HL-60/S4 treated with retinoic acid at 250 ng/mL for 4 days and 3 days (cell line): ENCODE results near the gene LAMA2.

Source experiments
- in situ Hi-C: fragments of 300-500 bp; cut with MboI; formaldehyde crosslinking; loops from 2 replicates; pipeline ENCODE4 v1.7.0; 2022; ENCODE audit warnings: low sequenced_read_pairs

The LAMA2 gene

DNA sequence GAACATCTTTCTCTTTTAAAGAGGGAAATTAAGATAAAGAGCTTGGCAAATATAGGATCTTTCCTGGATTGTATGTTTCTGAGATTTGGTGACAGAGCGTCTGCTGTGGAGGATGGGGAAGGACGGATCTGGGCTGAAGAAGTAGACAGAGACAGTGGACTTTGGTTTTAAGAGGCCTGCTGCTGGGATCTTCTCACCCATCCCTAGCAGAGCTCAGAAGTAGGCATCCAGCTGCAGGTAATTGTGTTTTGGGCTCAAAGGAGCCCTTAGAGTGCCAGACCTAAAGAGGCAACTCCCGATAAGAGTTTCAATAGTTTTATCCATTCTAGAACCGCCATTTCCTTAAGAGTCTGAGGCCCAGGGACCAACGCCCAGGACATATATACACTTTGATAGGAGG, 20.8 kb downstream of the LAMA2 start:
- in situ Hi-C loops = no loop called here

GRCh38 chr6:128914051-128914450, 31.1 kb downstream of the LAMA2 start:
- in situ Hi-C loops = no loop called here

DNA sequence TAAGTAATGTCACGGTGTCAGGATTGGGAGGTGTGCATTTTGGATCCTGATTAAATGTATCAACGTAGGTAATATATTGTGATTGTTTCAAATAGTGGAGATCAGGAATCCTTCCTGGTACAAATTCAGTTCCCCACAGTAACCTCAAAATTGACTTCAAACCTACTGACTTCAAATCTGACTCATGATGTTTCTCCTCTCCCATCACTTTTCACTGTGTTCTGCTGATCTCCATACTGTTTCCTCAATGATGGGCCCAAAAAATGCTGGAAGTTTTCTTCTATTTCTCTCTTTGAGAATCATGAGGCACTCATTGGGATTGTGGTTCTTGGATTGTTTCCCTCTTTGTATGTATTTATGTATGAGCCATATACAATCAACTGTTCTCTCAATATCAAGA, 35.9 kb downstream of the LAMA2 start:
- in situ Hi-C loops = no loop called here

DNA sequence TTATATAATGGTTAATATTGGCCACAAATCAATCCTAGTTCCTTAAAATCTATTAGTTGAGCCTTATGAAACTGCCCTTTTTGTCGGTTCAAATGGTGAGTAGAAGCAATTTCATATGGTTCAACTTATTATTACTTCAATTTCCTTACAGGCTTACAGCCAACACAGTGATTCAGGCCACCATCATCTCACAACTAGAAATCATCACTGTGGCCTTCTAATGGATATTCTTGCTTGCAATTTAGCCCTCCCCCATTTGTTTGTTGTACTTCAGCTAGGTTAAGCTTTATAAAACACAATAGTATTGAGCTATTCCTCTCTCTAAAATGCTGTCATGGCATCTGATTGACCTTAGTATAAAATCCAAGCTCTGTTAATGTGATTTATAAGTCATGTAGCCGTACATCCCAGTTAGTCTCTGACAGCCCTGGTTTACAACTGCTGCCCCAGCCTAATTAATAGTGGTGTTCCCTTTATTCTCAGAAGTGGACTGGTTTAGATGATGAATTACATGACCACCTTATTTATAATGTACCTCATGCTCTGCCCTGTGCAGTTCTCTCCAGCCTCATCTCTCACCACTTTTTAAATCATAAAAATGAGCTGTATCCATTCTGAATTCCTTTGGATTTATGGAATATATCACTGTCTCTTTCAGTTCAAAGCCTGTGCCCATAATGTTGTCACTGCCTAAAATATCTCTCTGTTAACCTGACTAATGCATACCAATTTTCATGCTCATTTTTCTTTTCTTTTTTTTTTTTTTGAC, 36.7 kb downstream of the LAMA2 start:
- in situ Hi-C loops = no loop called here

GRCh38 chr6:128925765-128926164, 42.8 kb downstream of the LAMA2 start:
- in situ Hi-C loops = no loop called here

GRCh38 chr6:128929869-128930268, 46.9 kb downstream of the LAMA2 start:
- in situ Hi-C loops = no loop called here

- in situ Hi-C loops = no loop called here
Measured at GRCh38 chr6:128930321-128930720, 47.4 kb downstream of the LAMA2 start.

- in situ Hi-C loops = no loop called here
Measured at GRCh38 chr6:128932061-128932460, 49.1 kb downstream of the LAMA2 start.

GRCh38 chr6:128950864-128951263, 67.9 kb downstream of the LAMA2 start:
- in situ Hi-C loops = no loop called here

- in situ Hi-C loops = no loop called here
Measured at GRCh38 chr6:128952902-128953301, 70.0 kb downstream of the LAMA2 start.

GRCh38 chr6:128954308-128955043, 71.5 kb downstream of the LAMA2 start:
- in situ Hi-C loops = no loop called here

GRCh38 chr6:128963561-128963960, 80.6 kb downstream of the LAMA2 start:
- in situ Hi-C loops = no loop called here

- in situ Hi-C loops = no loop called here
Measured at GRCh38 chr6:128964233-128964755, 81.4 kb downstream of the LAMA2 start.

- in situ Hi-C loops = no loop called here
Measured at GRCh38 chr6:128964771-128965170, 81.8 kb downstream of the LAMA2 start.

- in situ Hi-C loops = no loop called here
Measured at GRCh38 chr6:128966934-128967333, 84.0 kb downstream of the LAMA2 start.

GRCh38 chr6:128979071-128979470, 96.1 kb downstream of the LAMA2 start:
- in situ Hi-C loops = no loop called here

DNA sequence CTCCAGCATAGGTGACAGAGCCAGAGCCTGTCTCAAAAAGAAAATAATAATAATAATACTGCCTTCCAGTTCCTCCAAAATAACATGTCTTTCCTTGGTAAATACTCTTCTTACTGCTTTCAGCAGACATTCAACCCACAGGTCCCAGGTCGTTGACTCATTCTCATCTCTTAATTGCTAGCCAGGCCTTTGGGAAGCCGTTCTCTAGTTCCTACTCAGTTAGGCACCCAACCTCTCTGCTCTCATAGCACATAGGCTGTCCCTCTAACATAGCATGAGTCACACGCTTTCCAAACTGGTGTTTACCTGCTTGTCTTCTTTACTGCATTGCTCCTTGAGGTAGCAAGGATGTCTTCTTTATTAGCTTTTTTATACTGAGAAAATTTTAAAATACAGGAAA, 98.8 kb downstream of the LAMA2 start:
- in situ Hi-C loops = no loop called here

DNA sequence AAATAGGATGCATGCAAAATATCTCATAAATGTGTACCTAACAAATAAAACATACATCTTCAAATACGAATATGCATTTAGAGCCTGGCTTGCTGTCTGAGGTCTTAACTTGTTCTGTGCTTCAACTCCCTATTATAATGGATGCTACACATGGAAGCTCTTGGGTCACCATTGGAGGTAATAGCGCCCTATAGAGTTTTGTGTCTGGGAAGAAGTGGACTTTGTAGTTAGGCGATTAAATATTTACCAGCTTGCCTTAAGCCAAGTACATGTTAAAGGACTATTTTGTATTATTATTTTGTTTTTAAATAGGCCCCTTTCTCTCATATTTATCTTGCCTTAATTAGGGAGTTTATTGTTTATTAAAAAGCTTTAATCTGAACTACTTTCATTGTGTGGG, 107.4 kb downstream of the LAMA2 start:
- in situ Hi-C loops = no loop called here

- in situ Hi-C loops = no loop called here
Measured at GRCh38 chr6:128990915-128991314, 108.0 kb downstream of the LAMA2 start.

- in situ Hi-C loops = no loop called here
Measured at GRCh38 chr6:128993166-128993565, 110.2 kb downstream of the LAMA2 start.

GRCh38 chr6:128997880-128998279, 114.9 kb downstream of the LAMA2 start:
- in situ Hi-C loops = no loop called here
